Measurements from ENCODE around the gene PTGR1.

Gene PTGR1

GRCh38 chr9:111548623-111549022 lies 50.8 kb downstream of the PTGR1 start:
- no peak overlapping the region for H3K27ac ChIP-seq
- CTCF ChIA-PET, result no interaction called here
- no peak for TF ChIP-seq CTCF (conservative IDR thresholded peaks at IDR 0.05; ENCODE audit: low read depth)
- no peak for DNase-seq (ENCODE audit: low spot score)
- POLR2A ChIA-PET (ENCODE audit: low non-redundant PET), result no interaction called here

- CTCF ChIA-PET, result interaction anchor here (0.6 to 1.2 kb wide), 4 partner anchors 13 to 1269 kb away, joined by 3 to 4 read pairs (median 4); no protein-coding TSS in a partner anchor
- POLR2A ChIA-PET (ENCODE audit: low non-redundant PET), result no interaction called here
- DNase-seq (ENCODE audit: low spot score), result no peak
Measured at GRCh38 chr9:111542497-111543254, 56.8 kb downstream of the PTGR1 start.

GRCh38 chr9:111533099-111533790 lies 66.2 kb downstream of the PTGR1 start:
- DNase-seq (ENCODE audit: low spot score), result no peak
- CTCF ChIA-PET, result interaction anchor here (0.6 kb wide), 1 partner anchor 748 kb away, joined by 3 read pairs; no protein-coding TSS in a partner anchor
- POLR2A ChIA-PET (ENCODE audit: low non-redundant PET), result no interaction called here
- no peak for TF ChIP-seq CTCF (conservative IDR thresholded peaks at IDR 0.05; ENCODE audit: low read depth)
- no peak overlapping the region for H3K27ac ChIP-seq

More at GRCh38 chr9:111542497-111543254, 56.8 kb downstream of the PTGR1 start:
- no peak for TF ChIP-seq CTCF (conservative IDR thresholded peaks at IDR 0.05; ENCODE audit: low read depth)
- no peak overlapping the region for H3K27ac ChIP-seq

GRCh38 chr9:111531716-111532115 lies 67.7 kb downstream of the PTGR1 start:
- POLR2A ChIA-PET (ENCODE audit: low non-redundant PET), result no interaction called here

GRCh38 chr9:111529787-111530186 lies 69.7 kb downstream of the PTGR1 start:
- no peak for TF ChIP-seq CTCF (conservative IDR thresholded peaks at IDR 0.05; ENCODE audit: low read depth)
- no peak overlapping the region for H3K27ac ChIP-seq
- ChIA-PET POLR2A (ENCODE audit: low non-redundant PET) (no interaction called here), CTCF (interaction anchor here (0.7 kb wide), 1 partner anchor 13 kb away, joined by 3 read pairs; no protein-coding TSS in a partner anchor)
- DNase-seq (ENCODE audit: low spot score), result no peak

More at GRCh38 chr9:111531716-111532115, 67.7 kb downstream of the PTGR1 start:
- no peak for TF ChIP-seq CTCF (conservative IDR thresholded peaks at IDR 0.05; ENCODE audit: low read depth)
- CTCF ChIA-PET, result no interaction called here
- H3K27ac ChIP-seq, result no peak overlapping the region
- no peak for DNase-seq (ENCODE audit: low spot score)

GRCh38 chr9:111527347-111527746 lies 72.1 kb downstream of the PTGR1 start:
- ChIA-PET POLR2A (ENCODE audit: low non-redundant PET) (no interaction called here), CTCF (no interaction called here)
- H3K27ac ChIP-seq, result no peak overlapping the region
- TF ChIP-seq CTCF (conservative IDR thresholded peaks at IDR 0.05; ENCODE audit: low read depth), result no peak
- no peak for DNase-seq (ENCODE audit: low spot score)
